Activated CD8-positive, alpha-beta memory T cell treated with anti-CD3 and anti-CD28 coated beads, Interleukin-2, amount 10 ng/mL, durations not matched to agents 7 days and 5 days (primary cell): Measurements from ENCODE around the gene SAMD4B. TPM values are rescaled to one million over a fixed set of nuclear protein-coding genes. Genes with fewer than 3 reads are reported as not detected.

Experiments used
- ATAC-seq: fragments of 150-1000 bp; cut with Tn5 transposase; one replicate; pipeline ENCODE4 v1.10.0; 2021; ENCODE audit warnings: moderate library complexity
- CTCF ChIA-PET: fragments of 350-600 bp; sonication (Branson Sonifier 250); formaldehyde crosslinking; loops from one replicate; lab custom pipeline; 2021; ENCODE audit warnings: antibody characterized with exemption; lab: Charles Lee
- DNase-seq: peaks from one replicate; pipeline ENCODE4 v3.0.0-alpha.2; 2020
- H3K27ac Mint-ChIP-seq: one replicate; pipeline ENCODE4 v1.8.0; 2021; ENCODE audit warnings: mild to moderate bottlenecking, mixed read lengths
- H3K27me3 Mint-ChIP-seq: one replicate; pipeline ENCODE4 v1.8.0; 2021; ENCODE audit warnings: mixed read lengths
- H3K36me3 Mint-ChIP-seq: one replicate; pipeline ENCODE4 v1.8.0; 2021; ENCODE audit warnings: mild to moderate bottlenecking, mixed read lengths
- H3K4me1 Mint-ChIP-seq: one replicate; pipeline ENCODE4 v1.8.0; 2021; ENCODE audit warnings: mixed read lengths
- H3K4me3 Mint-ChIP-seq: one replicate; pipeline ENCODE4 v1.8.0; 2021; ENCODE audit warnings: mild to moderate bottlenecking, moderate library complexity, mixed read lengths
- H3K9me3 Mint-ChIP-seq: one replicate; pipeline ENCODE4 v1.8.0; 2022; ENCODE audit warnings: low read depth, mixed read lengths
- total RNA-seq, 2 experiments: library from RNA; stranded (reverse); gene quantifications; one replicate each; pipeline ENCODE4 v1.2.3, GENCODE V29; 2021

SAMD4B gene
- total RNA-seq, 2 experiments from 2014 or later = 45.7 to 58.5 TPM

GRCh38 chr19:39401070-39401548 is 58.9 kb downstream of the SAMD4B start:
- Mint-ChIP-seq H3K27ac (peak overlapping the region; percentile 95), H3K27me3 (no peaks in the 10 kb centered on the region), H3K36me3 (peaks cover 8% of the 10 kb centered on the region), H3K4me1 (peaks cover 79% of the 10 kb centered on the region), H3K4me3 (peak overlapping the region; percentile 60), H3K9me3 (no peaks in the 10 kb centered on the region)
- ATAC-seq = peak; percentile 13
- DNase-seq = no peak
- CTCF ChIA-PET = interaction anchor here (0.5 to 5.3 kb wide), 10 partner anchors 7 to 113 kb away, joined by 3 to 76 read pairs (median 3); partner anchors contain the start of genes GMFG, MED29, PAF1 and PLEKHG2

DNA sequence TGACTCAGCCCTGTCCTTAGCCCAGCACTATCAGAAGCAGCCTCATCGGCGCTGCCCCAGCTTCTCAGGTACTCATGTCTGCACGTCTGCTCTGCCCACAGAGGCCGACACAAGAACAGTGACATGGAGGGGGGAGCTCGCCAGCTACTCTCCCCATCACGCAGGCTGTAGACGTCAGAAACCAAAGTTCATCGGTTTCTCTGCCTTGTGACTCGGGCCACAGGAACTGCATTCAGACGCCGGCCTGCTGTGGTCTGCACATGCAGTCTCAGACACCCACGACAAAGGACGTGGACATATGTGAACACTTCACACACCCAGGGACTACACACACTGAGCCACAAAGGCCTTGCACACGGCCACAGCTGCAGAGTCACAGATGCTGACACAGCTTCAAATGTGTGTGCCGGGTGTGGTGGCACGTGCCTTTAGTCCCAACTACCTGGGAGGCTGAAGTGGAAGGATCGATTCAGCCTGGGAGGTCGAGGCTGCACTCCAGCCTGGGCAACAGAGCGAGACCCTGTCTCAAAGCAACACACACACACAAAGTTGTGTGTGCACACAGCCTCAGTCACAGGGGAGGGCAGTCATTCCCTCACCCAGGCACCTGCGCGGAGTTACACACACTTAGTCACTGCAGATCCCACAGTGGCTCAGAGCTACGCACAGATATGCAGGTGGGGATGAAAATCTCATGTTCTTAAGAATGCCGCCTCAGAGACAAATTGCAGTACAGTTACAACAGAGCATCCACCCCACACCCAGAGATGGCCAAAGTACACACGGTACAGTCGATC is 59.5 kb downstream of the SAMD4B start:
- ATAC-seq (peak; percentile 59), DNase-seq (peak; percentile 95)
- Mint-ChIP-seq H3K9me3 (no peaks in the 10 kb centered on the region), H3K4me3 (peak overlapping the region; percentile 60), H3K4me1 (peaks cover 82% of the 10 kb centered on the region), H3K36me3 (peaks cover 8% of the 10 kb centered on the region), H3K27ac (peak overlapping the region; percentile 95), H3K27me3 (no peaks in the 10 kb centered on the region)
- CTCF ChIA-PET = interaction anchor here (0.6 to 4.0 kb wide), 8 partner anchors 10 to 102 kb away, joined by 3 to 46 read pairs (median 3); partner anchors contain the start of genes GMFG, MED29, PAF1 and PLEKHG2

DNA sequence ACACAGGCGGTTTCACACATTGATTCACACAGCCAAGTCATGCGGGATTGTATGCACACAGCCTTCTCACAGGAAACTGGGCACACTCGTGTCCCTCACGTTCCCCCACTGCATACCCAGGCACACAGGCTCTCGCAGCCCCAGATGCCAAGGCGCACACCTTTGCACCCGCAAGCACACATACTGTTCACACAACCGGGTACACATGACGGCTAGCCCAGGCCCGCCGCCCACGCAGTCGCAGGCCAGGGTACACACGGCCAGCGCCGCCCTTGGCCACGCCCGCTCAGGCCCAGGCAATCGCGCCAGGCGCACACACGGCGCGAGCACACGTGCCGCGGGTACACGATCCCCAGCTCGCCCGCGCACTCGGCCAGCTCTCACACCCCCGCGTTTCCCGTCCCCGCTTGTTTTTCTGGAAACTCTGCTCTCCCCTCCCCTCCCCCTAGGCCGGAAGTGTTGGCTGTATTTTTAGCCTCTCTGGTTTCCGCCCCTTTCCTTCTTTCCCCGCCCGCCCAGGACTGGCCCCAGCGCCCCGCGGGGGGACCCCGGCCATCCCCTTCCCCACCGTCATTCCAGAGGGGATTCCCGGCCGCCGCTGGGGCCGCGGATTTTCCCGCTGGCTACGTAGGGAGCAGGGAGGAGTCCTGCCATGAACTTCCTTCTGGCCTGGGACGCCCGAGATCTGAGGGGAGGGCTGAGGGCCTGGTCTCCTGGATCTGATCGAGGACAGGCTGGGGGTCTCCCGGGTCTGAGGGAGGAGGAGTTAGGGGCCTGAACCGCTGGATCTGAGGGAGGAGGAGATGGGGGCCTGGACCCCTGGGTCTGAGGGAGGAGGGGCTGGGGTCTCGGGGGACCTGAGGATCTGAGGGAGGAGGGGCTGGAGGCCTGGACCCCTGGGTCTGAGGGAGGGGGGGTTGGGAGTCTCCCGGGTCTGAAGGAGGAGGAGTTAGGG is 60.4 kb downstream of the SAMD4B start:
- no peaks in the 10 kb centered on the region for H3K9me3 Mint-ChIP-seq
- peaks cover 14% of the 10 kb centered on the region for H3K36me3 Mint-ChIP-seq
- peak; percentile 5 for ATAC-seq

GRCh38 chr19:39403331-39404312 is 61.4 kb downstream of the SAMD4B start:
- peak overlapping the region; percentile 95 for H3K27ac Mint-ChIP-seq
- peak; percentile 24 for ATAC-seq
- CTCF ChIA-PET = interaction anchor here (1.5 to 4.0 kb wide), 3 partner anchors 8 to 192 kb away, joined by 3 to 46 read pairs (median 4); partner anchors contain the start of gene PLEKHG2

More for the DNA sequence above, 60.4 kb downstream of the SAMD4B start:
- DNase-seq = peak; percentile 92
- Mint-ChIP-seq H3K27me3 (no peaks in the 10 kb centered on the region), H3K4me3 (peak overlapping the region; percentile 60), H3K4me1 (peaks cover 75% of the 10 kb centered on the region), H3K27ac (peak overlapping the region; percentile 95)
- CTCF ChIA-PET = interaction anchor here (1.2 to 4.0 kb wide), 3 partner anchors 9 to 43 kb away, joined by 3 to 46 read pairs (median 17); partner anchors contain the start of genes MED29, PAF1, PLEKHG2 and SUPT5H

DNA sequence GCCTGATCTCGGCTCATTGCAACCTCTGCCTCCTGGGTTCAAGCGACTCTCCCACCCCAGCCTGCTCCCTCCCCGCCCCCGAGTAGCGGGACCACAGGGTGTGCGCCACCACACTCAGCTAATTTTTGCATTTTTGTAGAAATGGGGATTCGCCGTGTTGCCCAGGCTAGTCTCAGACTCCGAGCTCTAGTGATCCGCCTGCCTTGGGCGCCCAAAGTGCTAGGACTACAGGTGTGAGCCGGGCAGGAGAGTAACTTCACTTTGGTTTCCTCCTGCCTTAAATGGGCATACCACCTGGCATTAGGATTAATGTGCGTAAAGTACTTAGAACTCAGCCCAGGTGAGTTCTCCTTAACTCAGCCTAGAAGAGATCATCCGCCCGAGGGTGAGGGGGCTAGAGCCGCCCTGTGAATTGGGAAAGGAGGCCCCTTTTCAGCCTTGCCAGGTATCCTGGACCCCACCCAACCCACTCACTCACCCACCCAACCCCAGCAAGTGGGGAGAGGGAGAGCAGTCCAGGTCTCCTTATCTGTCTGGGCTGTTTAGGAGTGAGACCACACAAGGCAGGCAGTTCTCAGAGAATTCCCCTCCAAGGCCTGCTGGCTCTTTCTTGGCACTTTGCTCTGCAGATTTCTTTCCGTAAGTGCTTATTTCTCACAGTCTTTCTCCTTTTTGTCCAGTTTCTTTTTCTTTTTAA is 63.2 kb downstream of the SAMD4B start:
- peak overlapping the region; percentile 89 for H3K27ac Mint-ChIP-seq
- peaks cover 56% of the 10 kb centered on the region for H3K4me1 Mint-ChIP-seq
- H3K9me3 Mint-ChIP-seq = no peaks in the 10 kb centered on the region
- H3K36me3 Mint-ChIP-seq = peaks cover 22% of the 10 kb centered on the region
- no peak for DNase-seq
- no peak overlapping the region for H3K4me3 Mint-ChIP-seq
- CTCF ChIA-PET = interaction anchor here (0.9 to 4.5 kb wide), 4 partner anchors 7 to 194 kb away, joined by 3 to 76 read pairs (median 4); partner anchors contain the start of genes MED29 and PAF1
- no peak for ATAC-seq
- H3K27me3 Mint-ChIP-seq = no peaks in the 10 kb centered on the region

More at GRCh38 chr19:39403331-39404312, 61.4 kb downstream of the SAMD4B start:
- DNase-seq = peak; percentile 96
- Mint-ChIP-seq H3K9me3 (no peaks in the 10 kb centered on the region), H3K4me3 (peak overlapping the region; percentile 60), H3K4me1 (peaks cover 66% of the 10 kb centered on the region), H3K27me3 (no peaks in the 10 kb centered on the region), H3K36me3 (peaks cover 23% of the 10 kb centered on the region)

- Mint-ChIP-seq H3K9me3 (no peaks in the 10 kb centered on the region), H3K36me3 (peaks cover 25% of the 10 kb centered on the region), H3K27me3 (no peaks in the 10 kb centered on the region), H3K27ac (peak overlapping the region; percentile 89), H3K4me1 (peaks cover 57% of the 10 kb centered on the region), H3K4me3 (peak overlapping the region; percentile 84)
- ATAC-seq (peak; percentile 6), DNase-seq (peak; percentile 93)
- CTCF ChIA-PET = interaction anchor here (4.5 kb wide), 1 partner anchor 8 kb away, joined by 76 read pairs; no protein-coding TSS in a partner anchor
Measured at GRCh38 chr19:39405958-39406655, 63.9 kb downstream of the SAMD4B start.

DNA sequence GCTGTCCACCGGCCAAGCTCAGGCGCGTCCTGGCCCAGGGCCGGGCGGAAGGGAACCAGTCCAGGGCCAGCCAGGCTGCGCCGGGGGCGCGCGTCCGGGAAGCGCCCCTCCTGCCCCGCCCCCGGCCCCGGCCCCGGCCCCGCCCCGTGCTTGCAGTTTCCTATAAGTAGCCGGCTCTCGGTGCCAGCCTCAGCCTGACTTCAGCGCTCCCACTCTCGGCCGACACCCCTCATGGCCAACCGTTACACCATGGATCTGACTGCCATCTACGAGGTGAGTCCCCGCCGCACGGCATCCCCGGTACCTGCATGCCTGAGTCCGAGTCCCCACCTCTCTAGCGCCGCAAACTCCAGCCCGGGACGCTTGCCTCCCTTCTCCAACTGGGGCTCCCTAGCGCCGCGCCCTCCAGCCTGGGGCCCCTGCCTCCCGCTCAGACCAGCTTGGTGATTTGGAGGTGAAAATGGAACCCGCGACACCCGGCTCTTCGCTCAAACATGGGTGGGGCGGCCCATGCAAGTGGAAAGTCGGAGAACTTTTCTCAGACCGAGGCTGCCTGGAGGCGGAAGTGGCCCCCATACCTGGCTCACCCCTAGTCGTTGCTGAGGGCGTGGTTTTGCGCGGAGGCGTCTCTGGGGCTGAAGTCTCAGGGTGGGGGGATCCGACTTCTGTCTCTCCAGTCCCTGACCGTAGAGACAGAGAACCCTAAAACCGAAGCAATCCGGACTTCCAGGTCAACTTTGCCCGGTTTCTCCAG is 64.6 kb downstream of the SAMD4B start, which contains the start of gene ZFP36:
TSS of gene ZFP36 (plus strand) at position 192 of the 754 bp plus-strand sequence. CDS start at position 250, 58 bp downstream.
- DNase-seq = peak; percentile 92
- CTCF ChIA-PET = interaction anchor here (1.3 to 4.5 kb wide), 3 partner anchors 9 to 67 kb away, joined by 3 to 76 read pairs (median 13); partner anchors contain the start of genes MED29 and PAF1
- Mint-ChIP-seq H3K9me3 (no peaks in the 10 kb centered on the region), H3K36me3 (peaks cover 27% of the 10 kb centered on the region), H3K27ac (peak within 1 kb of the TSS; percentile 98), H3K27me3 (no peaks in the 10 kb centered on the region), H3K4me1 (peaks cover 56% of the 10 kb centered on the region), H3K4me3 (peak within 1 kb of the TSS; percentile 84)
- peak; percentile 35 for ATAC-seq

- DNase-seq (no peak), ATAC-seq (no peak)
- Mint-ChIP-seq H3K4me3 (peak overlapping the region; percentile 84), H3K9me3 (no peaks in the 10 kb centered on the region), H3K27ac (peak overlapping the region; percentile 98), H3K27me3 (no peaks in the 10 kb centered on the region), H3K36me3 (peaks cover 27% of the 10 kb centered on the region), H3K4me1 (peaks cover 54% of the 10 kb centered on the region)
- CTCF ChIA-PET = interaction anchor here (1.3 to 4.5 kb wide), 3 partner anchors 9 to 68 kb away, joined by 3 to 76 read pairs (median 13); partner anchors contain the start of genes MED29 and PAF1
Measured at GRCh38 chr19:39407410-39407659, 65.1 kb downstream of the SAMD4B start.

DNA sequence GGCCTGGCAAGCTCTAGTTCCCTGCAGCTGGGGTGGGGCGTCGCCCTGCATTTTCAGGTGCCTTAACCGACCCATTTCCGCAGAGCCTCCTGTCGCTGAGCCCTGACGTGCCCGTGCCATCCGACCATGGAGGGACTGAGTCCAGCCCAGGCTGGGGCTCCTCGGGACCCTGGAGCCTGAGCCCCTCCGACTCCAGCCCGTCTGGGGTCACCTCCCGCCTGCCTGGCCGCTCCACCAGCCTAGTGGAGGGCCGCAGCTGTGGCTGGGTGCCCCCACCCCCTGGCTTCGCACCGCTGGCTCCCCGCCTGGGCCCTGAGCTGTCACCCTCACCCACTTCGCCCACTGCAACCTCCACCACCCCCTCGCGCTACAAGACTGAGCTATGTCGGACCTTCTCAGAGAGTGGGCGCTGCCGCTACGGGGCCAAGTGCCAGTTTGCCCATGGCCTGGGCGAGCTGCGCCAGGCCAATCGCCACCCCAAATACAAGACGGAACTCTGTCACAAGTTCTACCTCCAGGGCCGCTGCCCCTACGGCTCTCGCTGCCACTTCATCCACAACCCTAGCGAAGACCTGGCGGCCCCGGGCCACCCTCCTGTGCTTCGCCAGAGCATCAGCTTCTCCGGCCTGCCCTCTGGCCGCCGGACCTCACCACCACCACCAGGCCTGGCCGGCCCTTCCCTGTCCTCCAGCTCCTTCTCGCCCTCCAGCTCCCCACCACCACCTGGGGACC is 65.6 kb downstream of the SAMD4B start:
- Mint-ChIP-seq H3K36me3 (peaks cover 27% of the 10 kb centered on the region), H3K4me1 (peaks cover 50% of the 10 kb centered on the region), H3K9me3 (no peaks in the 10 kb centered on the region), H3K27me3 (no peaks in the 10 kb centered on the region), H3K27ac (peak overlapping the region; percentile 98), H3K4me3 (peak overlapping the region; percentile 84)
- peak; percentile 3 for ATAC-seq
- peak; percentile 92 for DNase-seq
- CTCF ChIA-PET = interaction anchor here (1.3 to 4.5 kb wide), 4 partner anchors 10 to 68 kb away, joined by 3 to 76 read pairs (median 9); partner anchors contain the start of genes MED29, PAF1 and RPS16
